SK-N-SH (cell line): Measurements from ENCODE around the gene B3GALT5.

Source experiments
- CTCF ChIP-seq: fragments of 200-600 bp; sonication (generic); IDR thresholded peaks from 2 replicates; pipeline ENCODE4 v1.6.1; 2017; ENCODE audit warnings: antibody characterized with exemption, mild to moderate bottlenecking, moderate library complexity
- GATA2 ChIP-seq: sonication (generic); formaldehyde crosslinking; IDR thresholded peaks from 2 replicates; pipeline ENCODE4 v1.5.0; 2020; ENCODE audit warnings: mild to moderate bottlenecking, missing genetic modification reagents
- NFIC ChIP-seq: IDR thresholded peaks from 2 replicates; pipeline ENCODE4 v1.4.0; 2012; ENCODE audit warnings: borderline replicate concordance
- PBX3 ChIP-seq: IDR thresholded peaks from 2 replicates; pipeline ENCODE4; 2012
- POLR2AphosphoS5 ChIP-seq: IDR thresholded peaks from 2 replicates; pipeline ENCODE4 v1.6.1; 2012; ENCODE audit warnings: low read depth, low read length
- RCOR1 ChIP-seq: fragments of 150-350 bp; IDR thresholded peaks from 2 replicates; pipeline ENCODE4 v1.6.1; 2017; ENCODE audit warnings: antibody characterized with exemption, low read length

GRCh38 chr21:39650306-39650705 is 37.6 kb downstream of the B3GALT5 start:
- TF ChIP-seq CTCF (no peak), POLR2AphosphoS5 (no peak), GATA2 (CRISPR knock-in tag) (no peak), NFIC (no peak), PBX3 (no peak), RCOR1 (no peak)
